GM12891 (cell line): ENCODE results near the gene EPHA2.

Source experiments
- POLR2A ChIP-seq: IDR thresholded peaks from 2 replicates; pipeline ENCODE4 v1.6.1; 2011; ENCODE audit warnings: low read depth, low read length, control low read depth
- POLR2AphosphoS5 ChIP-seq: IDR thresholded peaks from 2 replicates; pipeline ENCODE4 v1.6.1; 2011; ENCODE audit warnings: low read depth, low read length, control low read depth
- POU2F2 ChIP-seq: IDR thresholded peaks from 2 replicates; pipeline ENCODE4 v1.6.1; 2011; ENCODE audit warnings: low read depth, mild to moderate bottlenecking, control low read depth, low read length, moderate library complexity

DNA sequence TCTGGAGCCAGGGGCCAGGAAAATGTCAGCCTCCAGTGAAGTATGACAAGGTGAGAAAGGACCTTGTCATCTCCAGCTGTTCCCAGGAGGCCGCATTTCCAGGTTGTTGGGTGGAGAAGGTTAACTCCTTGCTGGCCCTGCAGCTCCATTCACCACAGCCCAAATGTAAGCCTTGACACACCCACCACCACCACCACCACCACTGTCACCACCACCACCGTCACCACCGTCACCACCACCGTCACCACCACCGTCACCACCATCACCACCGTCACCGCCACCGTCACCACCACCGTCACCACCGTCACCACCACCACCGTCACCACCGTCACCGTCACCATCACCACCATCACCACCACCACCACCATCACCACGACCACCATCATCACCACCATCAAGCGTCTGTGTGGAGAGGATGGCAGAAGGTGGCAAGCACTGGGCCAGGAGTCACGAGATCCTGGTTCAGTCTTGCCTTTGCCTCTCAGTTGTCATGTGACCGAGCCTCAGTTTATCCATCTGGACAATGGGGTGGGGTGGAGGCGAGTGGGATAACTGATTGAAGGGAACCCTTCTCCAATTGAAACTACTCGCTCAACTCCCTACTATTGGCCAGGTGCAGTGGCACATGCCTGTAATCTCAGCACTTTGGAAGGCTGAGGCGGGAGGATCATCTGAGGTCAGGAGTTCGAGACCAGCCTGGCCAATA is 61.3 kb downstream of the EPHA2 start:
- TF ChIP-seq POLR2AphosphoS5 (no peak), POLR2A (no peak), POU2F2 (no peak)
